ENCODE measurements around the gene THOP1. TPM values are rescaled to one million over a fixed set of nuclear protein-coding genes. Genes with fewer than 3 reads are reported as not detected.

Gene THOP1
- total RNA-seq, 1 experiment from 2014 or later = 221 TPM

DNA sequence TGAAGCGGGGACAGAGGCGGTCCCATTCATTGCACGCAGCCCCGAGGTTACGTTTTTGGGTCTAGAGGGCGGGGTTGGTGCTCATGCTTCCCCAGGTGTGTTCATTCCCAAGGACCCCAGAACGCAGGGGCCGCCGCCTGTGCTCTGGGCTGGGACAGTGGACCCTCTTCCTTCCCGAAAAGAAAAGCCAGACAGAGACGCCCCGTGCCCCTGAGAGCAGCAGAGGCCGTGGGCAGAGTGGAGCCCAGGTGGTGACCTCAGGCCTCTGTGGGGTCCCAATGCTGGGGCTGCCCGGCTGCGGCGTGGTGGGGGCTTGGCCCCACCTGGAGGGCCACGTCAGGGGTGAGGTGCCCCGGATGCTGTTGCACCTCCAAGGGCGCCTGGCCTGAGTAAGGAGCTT, 17.6 kb upstream of the THOP1 start:
- ChIA-PET CTCF (no interaction called here), POLR2A (ENCODE audit: unreplicated experiment) (no interaction called here)
- H3K4me2 ChIP-seq (ENCODE audit: low read length) = no peak overlapping the region
- intact Hi-C loops (cut with micrococcal nuclease) = no loop called here
- no peaks in the 10 kb centered on the region; the same call in 1 of the 2 replicates for H3K36me3 ChIP-seq (ENCODE audit: low read depth, low read length)
- no peak for ATAC-seq
- H3K9me3 ChIP-seq (ENCODE audit: low read length) = no peaks in the 10 kb centered on the region
- no TSS peak for BruUV-seq (replicated peaks)
- no peak overlapping the region for H3K4me3 ChIP-seq (ENCODE audit: low read length)
- H3K27me3 ChIP-seq (ENCODE audit: low read length) = no peaks in the 10 kb centered on the region
- H3K27ac ChIP-seq (ENCODE audit: low read length) = no peak overlapping the region
- H3K9ac ChIP-seq (ENCODE audit: low read length) = no peak overlapping the region
- H3K4me1 ChIP-seq (ENCODE audit: insufficient read depth, low read length) = no peaks in the 10 kb centered on the region
- H3K9me2 ChIP-seq (replicated peaks; ENCODE audit: low read length) = no peaks in the 10 kb centered on the region
- H2AFZ ChIP-seq (ENCODE audit: low read length) = no peak overlapping the region
- H4K20me1 ChIP-seq (ENCODE audit: low read length) = no peaks in the 10 kb centered on the region
- no peak for DNase-seq
- no peak for TF ChIP-seq EZH2 (IDR thresholded peaks at IDR 0.05; ENCODE audit: low read length, unreplicated experiment)
- TF ChIP-seq, protein P1, sequence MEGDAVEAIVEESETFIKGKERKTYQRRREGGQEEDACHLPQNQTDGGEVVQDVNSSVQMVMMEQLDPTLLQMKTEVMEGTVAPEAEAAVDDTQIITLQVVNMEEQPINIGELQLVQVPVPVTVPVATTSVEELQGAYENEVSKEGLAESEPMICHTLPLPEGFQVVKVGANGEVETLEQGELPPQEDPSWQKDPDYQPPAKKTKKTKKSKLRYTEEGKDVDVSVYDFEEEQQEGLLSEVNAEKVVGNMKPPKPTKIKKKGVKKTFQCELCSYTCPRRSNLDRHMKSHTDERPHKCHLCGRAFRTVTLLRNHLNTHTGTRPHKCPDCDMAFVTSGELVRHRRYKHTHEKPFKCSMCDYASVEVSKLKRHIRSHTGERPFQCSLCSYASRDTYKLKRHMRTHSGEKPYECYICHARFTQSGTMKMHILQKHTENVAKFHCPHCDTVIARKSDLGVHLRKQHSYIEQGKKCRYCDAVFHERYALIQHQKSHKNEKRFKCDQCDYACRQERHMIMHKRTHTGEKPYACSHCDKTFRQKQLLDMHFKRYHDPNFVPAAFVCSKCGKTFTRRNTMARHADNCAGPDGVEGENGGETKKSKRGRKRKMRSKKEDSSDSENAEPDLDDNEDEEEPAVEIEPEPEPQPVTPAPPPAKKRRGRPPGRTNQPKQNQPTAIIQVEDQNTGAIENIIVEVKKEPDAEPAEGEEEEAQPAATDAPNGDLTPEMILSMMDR (conservative IDR thresholded peaks at IDR 0.05; ENCODE audit: low read depth, low read length) = no peak
- no peak for TF ChIP-seq EZH2phosphoT487 (IDR thresholded peaks at IDR 0.05; ENCODE audit: borderline replicate concordance, low read length)
- no peaks in the 10 kb centered on the region for H3F3A ChIP-seq (ENCODE audit: low read length, unreplicated experiment)
- peaks cover 26% of the 10 kb centered on the region for H3K79me2 ChIP-seq (ENCODE audit: low read length)

DNA sequence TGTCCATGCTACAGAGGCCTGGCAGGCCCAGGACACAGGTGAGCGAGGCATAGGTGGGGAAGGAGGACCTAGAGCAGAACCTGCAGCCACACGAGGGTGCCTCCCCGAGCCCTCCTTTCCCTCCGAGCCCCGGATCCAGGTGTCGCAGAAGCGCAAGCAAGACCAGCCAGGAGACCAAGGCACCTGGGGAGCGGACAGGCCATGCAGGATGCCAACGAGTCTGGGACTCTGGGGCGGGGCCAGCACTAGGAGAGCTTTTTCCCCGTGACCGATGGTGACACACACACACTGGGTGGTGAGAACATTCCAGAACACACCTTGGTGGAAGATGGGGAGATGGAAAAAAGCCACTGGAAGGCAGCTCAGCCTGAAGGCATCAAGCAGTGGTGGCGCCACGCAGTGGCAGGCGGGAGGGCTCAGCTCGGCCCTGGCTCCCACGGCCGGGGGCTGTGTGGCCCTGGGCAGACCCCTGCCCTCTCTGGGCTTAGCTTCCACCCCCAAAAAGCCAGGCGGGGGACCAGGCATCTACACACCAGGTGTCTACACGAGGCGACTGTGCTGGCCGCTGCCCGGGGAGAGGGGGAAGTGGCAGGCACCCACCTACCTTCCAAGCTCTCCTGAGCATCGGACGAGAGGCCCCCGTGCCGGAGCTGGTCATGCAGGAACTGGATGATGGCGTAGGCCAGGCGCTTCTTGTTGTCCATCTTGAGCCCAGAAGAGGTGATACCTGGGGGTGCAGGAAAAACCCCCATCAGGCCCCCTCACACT, 16.8 kb upstream of the THOP1 start:
- intact Hi-C loops (cut with micrococcal nuclease) = no loop called here

More for the DNA sequence above, 16.8 kb upstream of the THOP1 start:
- H3K9me3 ChIP-seq (ENCODE audit: low read length) = no peaks in the 10 kb centered on the region
- H3K9me2 ChIP-seq (replicated peaks; ENCODE audit: low read length) = no peaks in the 10 kb centered on the region
- TF ChIP-seq EZH2phosphoT487 (IDR thresholded peaks at IDR 0.05; ENCODE audit: borderline replicate concordance, low read length) (no peak), EZH2 (IDR thresholded peaks at IDR 0.05; ENCODE audit: low read length, unreplicated experiment) (no peak)
- TF ChIP-seq, protein P1 (conservative IDR thresholded peaks at IDR 0.05; ENCODE audit: low read depth, low read length) = no peak
- H3K4me2 ChIP-seq (ENCODE audit: low read length) = no peak overlapping the region
- no peaks in the 10 kb centered on the region for H3F3A ChIP-seq (ENCODE audit: low read length, unreplicated experiment)
- H3K79me2 ChIP-seq (ENCODE audit: low read length) = peaks cover 26% of the 10 kb centered on the region
- ChIA-PET POLR2A (ENCODE audit: unreplicated experiment) (no interaction called here), CTCF (no interaction called here)
- no peak overlapping the region for H3K4me3 ChIP-seq (ENCODE audit: low read length)
- H3K27me3 ChIP-seq (ENCODE audit: low read length) = no peaks in the 10 kb centered on the region
- H3K9ac ChIP-seq (ENCODE audit: low read length) = no peak overlapping the region
- no TSS peak for BruUV-seq (replicated peaks)
- no peaks in the 10 kb centered on the region for H4K20me1 ChIP-seq (ENCODE audit: low read length)
- no peak overlapping the region for H2AFZ ChIP-seq (ENCODE audit: low read length)
- H3K4me1 ChIP-seq (ENCODE audit: insufficient read depth, low read length) = no peaks in the 10 kb centered on the region
- ATAC-seq (no peak), DNase-seq (no peak)
- H3K36me3 ChIP-seq (ENCODE audit: low read depth, low read length) = no peaks in the 10 kb centered on the region; the same call in 1 of the 2 replicates
- no peak overlapping the region for H3K27ac ChIP-seq (ENCODE audit: low read length)
